Activated T-cell treated with anti-CD3 and anti-CD28 coated beads, Interleukin-2, amount 50 U/mL, for 72 hours (primary cell): ENCODE measurements around the gene NRDC. TPM values are rescaled to one million over a fixed set of nuclear protein-coding genes. Genes with fewer than 3 reads are reported as not detected.
"Not testable (repeated sequence)": the region's sequence is repeated elsewhere in the genome, so short reads cannot be mapped to it uniquely, and the experiment has no call there.

Experiments
- ATAC-seq, 2 donors: fragments of 150-1000 bp; cut with Tn5 transposase; replicated peaks in 1 of 2; 2 replicates each; pipeline ENCODE4 v1.10.0; 2021; ENCODE audit warnings: moderate library complexity in 2 of 2, mild to moderate bottlenecking in 1 of 2
- DNase-seq, 2 donors: peaks; one replicate each; pipeline ENCODE4 v3.0.0; 2021 to 2022; ENCODE audit warnings: mixed read lengths in 1 of 2
- H3K27ac Mint-ChIP-seq: one replicate; pipeline ENCODE4 v1.8.0; 2022; ENCODE audit warnings: mild to moderate bottlenecking, moderate library complexity, mixed read lengths
- H3K27me3 Mint-ChIP-seq: one replicate; pipeline ENCODE4 v1.8.0; 2022; ENCODE audit warnings: low read depth, mixed read lengths
- H3K36me3 Mint-ChIP-seq, 2 donors: one replicate each; pipeline ENCODE4 v1.8.0; 2022; ENCODE audit warnings: mixed read lengths in 2 of 2, mild to moderate bottlenecking in 1 of 2; ENCODE audit not compliant: insufficient read depth in 2 of 2
- H3K4me1 Mint-ChIP-seq: one replicate; pipeline ENCODE4 v1.8.0; 2022; ENCODE audit warnings: low read depth, mixed read lengths
- H3K4me3 Mint-ChIP-seq, 2 donors: one replicate each; pipeline ENCODE4 v1.8.0; 2022; ENCODE audit warnings: mild to moderate bottlenecking in 2 of 2, mixed read lengths in 2 of 2, moderate library complexity in 2 of 2
- H3K9me3 Mint-ChIP-seq, 2 donors: one replicate each; pipeline ENCODE4 v1.8.0; 2022; ENCODE audit warnings: mixed read lengths in 2 of 2
- total RNA-seq, 2 donors: library from RNA; stranded (reverse); gene quantifications; one replicate each; pipeline ENCODE4 v1.2.3, GENCODE V29; 2022

The NRDC gene
- total RNA-seq, 2 donors from 2014 or later = 209 to 226 TPM

DNA sequence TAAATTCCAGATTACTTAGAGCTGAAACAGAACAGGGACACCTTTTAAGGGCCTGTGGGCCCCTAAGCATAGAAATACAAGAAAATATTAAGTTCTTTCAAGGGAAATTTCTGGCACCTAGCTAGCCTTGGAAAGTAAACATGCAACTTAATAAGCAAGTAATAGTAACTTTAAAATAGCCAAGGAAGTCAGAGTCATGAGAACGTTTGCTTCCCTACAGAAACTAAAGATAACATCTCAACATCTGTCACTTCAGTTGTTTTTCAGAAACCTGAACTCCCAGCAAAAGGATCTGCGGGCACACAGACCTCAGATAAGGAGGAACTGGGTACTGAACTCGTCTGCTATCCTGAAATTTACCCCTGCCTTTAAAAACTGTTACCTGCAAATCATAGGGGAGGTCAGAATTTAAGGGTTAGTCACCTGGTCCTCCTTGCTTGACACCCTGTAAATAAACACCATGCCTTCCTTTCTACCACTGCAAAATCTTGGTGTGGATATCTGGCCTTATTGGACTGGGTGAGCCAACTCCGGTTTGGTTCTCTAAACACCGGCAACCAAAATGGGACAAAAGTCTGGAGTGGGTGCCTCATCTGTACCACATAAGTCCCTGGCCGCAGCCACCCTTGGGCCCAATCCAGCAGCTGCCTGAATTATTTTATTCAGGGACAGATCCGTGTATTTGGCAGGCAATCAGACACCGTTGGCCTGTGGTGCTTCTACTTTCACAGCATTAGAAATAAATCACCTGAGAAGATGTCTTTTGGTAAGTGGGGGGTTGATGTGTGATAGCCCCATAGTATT, 27.9 kb downstream of the NRDC start:
- H3K36me3 Mint-ChIP-seq = peaks cover 3 to 5% of the 10 kb centered on the region in 2 donors
- H3K27me3 Mint-ChIP-seq = no peaks in the 10 kb centered on the region
- peaks cover 1 to 2% of the 10 kb centered on the region in 2 donors for H3K9me3 Mint-ChIP-seq

DNA sequence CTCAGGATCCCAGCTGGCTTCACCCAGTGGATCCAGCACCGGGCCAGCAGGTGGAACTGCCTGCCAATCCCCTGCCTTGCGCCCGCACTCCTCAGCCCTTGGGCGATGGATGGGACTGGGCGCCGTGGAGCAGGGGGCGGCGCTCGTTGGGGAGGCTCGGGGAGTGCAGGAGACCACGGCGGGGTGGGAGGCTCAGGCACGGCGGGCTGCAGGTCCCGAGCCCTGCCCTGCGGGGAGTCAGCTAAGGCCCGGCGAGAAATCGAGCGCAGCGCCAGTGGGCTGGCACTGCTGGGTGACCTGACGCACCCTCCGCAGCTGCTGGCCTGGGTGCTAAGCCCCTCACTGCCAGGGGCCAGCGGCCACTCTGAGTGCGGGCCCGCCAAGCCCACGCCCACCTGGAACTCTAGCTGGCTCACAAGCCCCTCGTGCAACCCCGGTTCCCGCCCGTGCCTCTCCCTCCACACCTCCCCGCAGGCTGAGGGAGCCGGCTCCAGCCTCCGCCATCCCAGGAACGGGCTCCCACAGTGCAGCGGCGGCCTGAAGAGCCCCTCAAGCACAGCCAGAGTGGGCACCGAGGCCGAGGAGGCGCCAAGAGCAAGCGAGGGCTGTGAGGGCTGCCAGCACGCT, 31.1 kb downstream of the NRDC start:
- Mint-ChIP-seq H3K27me3 (no peaks in the 10 kb centered on the region), H3K4me3 (no peak overlapping the region), H3K27ac (no peak overlapping the region)

More for the DNA sequence above, 27.9 kb downstream of the NRDC start:
- Mint-ChIP-seq H3K4me3 (no peak overlapping the region), H3K4me1 (peaks cover 10% of the 10 kb centered on the region), H3K27ac (no peak overlapping the region)
- ATAC-seq = no peak
- DNase-seq = no peak

DNA sequence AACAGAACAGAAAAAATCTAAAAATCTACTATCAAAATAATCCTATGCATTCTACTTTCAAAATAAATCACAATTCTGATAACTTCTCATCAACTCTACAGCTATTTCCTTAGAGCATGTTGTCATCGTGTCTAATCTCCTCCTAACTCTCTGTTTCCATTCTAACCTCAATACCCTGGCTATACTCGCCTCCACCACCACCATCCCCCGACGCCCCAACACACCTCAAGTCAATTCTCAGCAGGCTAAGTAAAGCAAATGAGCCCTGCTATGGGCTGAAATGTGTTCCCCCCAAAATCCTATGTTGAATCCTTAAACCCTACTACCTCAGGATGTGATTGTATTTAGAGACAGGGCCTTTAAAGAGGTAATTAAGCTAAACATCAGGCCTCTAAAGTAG, 34.6 kb downstream of the NRDC start:
- no peaks in the 10 kb centered on the region for H3K27me3 Mint-ChIP-seq
- DNase-seq = peak; percentile 30 to 42
- peaks cover 6 to 18% of the 10 kb centered on the region in 2 donors for H3K36me3 Mint-ChIP-seq
- ATAC-seq = peak; percentile 78 to 85
- peak overlapping the region; percentile 35 for H3K27ac Mint-ChIP-seq
- H3K4me3 Mint-ChIP-seq = peak overlapping the region; percentile 19 to 21
- H3K4me1 Mint-ChIP-seq = peaks cover 28% of the 10 kb centered on the region
- H3K9me3 Mint-ChIP-seq = peaks cover 1 to 2% of the 10 kb centered on the region in 2 donors

More for the DNA sequence above, 31.1 kb downstream of the NRDC start:
- Mint-ChIP-seq H3K4me1 (peaks cover 32% of the 10 kb centered on the region), H3K36me3 (peaks cover 3 to 4% of the 10 kb centered on the region in 2 donors), H3K9me3 (peaks cover 1 to 2% of the 10 kb centered on the region in 2 donors)
- no peak for DNase-seq
- no peak for ATAC-seq

DNA sequence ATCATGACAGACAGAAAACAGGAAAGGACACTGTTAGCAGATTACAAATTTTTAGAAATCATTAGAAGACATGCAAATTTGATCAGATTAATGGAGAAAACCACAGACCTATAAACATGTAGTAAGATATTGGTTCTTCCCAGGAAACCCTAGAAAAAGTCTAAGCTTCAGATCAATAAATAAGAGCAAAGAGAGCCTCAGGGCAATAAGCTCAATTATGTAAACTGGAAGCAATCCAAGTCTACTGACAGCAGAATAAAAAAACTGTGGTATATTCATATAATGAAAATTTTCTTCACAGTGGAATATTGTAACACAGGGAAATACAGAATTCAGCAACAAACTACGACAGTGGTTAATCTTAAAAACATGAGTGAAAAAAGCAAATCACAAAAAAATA, 36.3 kb downstream of the NRDC start:
- peaks cover 1 to 2% of the 10 kb centered on the region in 2 donors for H3K9me3 Mint-ChIP-seq
- H3K27ac Mint-ChIP-seq = no peak overlapping the region
- H3K36me3 Mint-ChIP-seq = peaks cover 6 to 20% of the 10 kb centered on the region in 2 donors
- no peak overlapping the region for H3K4me3 Mint-ChIP-seq
- no peaks in the 10 kb centered on the region for H3K27me3 Mint-ChIP-seq
- peaks cover 28% of the 10 kb centered on the region for H3K4me1 Mint-ChIP-seq
- DNase-seq (no peak), ATAC-seq (no peak)

- DNase-seq (no peak), ATAC-seq (no peak)
- Mint-ChIP-seq H3K27me3 (no peaks in the 10 kb centered on the region), H3K4me1 (peaks cover 28% of the 10 kb centered on the region), H3K4me3 (no peak overlapping the region), H3K9me3 (no peaks in the 10 kb centered on the region), H3K27ac (no peak overlapping the region), H3K36me3 (peaks cover 3 to 16% of the 10 kb centered on the region in 2 donors)
These were observed 37.6 kb downstream of the NRDC start for GRCh38 chr1:51840743-51841461.

GRCh38 chr1:51840182-51840581, 38.3 kb downstream of the NRDC start:
- H3K4me3 Mint-ChIP-seq = no peak overlapping the region
- DNase-seq (no peak), ATAC-seq (no peak)
- peaks cover 27% of the 10 kb centered on the region for H3K4me1 Mint-ChIP-seq
- H3K36me3 Mint-ChIP-seq = peaks cover 3 to 16% of the 10 kb centered on the region in 2 donors
- no peaks in the 10 kb centered on the region for H3K9me3 Mint-ChIP-seq
- H3K27ac Mint-ChIP-seq = peak overlapping the region; percentile 3
- H3K27me3 Mint-ChIP-seq = no peaks in the 10 kb centered on the region

- Mint-ChIP-seq H3K27ac (peak overlapping the region; percentile 65), H3K9me3 (no peaks in the 10 kb centered on the region), H3K27me3 (no peaks in the 10 kb centered on the region), H3K36me3 (peaks cover 3 to 16% of the 10 kb centered on the region in 2 donors), H3K4me3 (no peak overlapping the region), H3K4me1 (peaks cover 16% of the 10 kb centered on the region)
- DNase-seq (no peak), ATAC-seq (no peak)
These were observed 39.4 kb downstream of the NRDC start for GRCh38 chr1:51839094-51839493.

- no peaks in the 10 kb centered on the region for H3K9me3 Mint-ChIP-seq
- H3K4me3 Mint-ChIP-seq = no peak overlapping the region
- peaks cover 6% of the 10 kb centered on the region for H3K4me1 Mint-ChIP-seq
- ATAC-seq = no peak
- H3K27me3 Mint-ChIP-seq = no peaks in the 10 kb centered on the region
- DNase-seq = no peak
- no peak overlapping the region for H3K27ac Mint-ChIP-seq
- peaks cover 3 to 16% of the 10 kb centered on the region in 2 donors for H3K36me3 Mint-ChIP-seq
These were observed 41.3 kb downstream of the NRDC start for GRCh38 chr1:51837243-51837642.

DNA sequence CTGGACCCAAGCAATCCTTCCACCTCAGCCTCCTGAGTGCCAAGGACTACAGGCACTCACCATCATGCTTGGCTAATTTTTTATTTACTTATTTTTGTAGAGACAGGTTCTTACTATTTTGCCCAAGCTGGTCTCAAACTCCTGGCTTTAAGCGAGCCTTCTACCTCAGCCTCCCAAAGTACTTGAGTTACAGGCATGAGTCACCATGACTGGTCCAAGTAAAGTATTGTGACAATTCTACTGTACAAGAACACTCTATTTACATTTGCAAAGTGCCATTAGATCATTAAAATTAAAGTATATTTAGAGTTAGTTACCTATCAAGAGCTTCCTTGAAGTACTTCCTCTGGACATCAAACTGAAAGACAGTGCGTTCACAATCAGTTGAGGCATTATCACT, 44.8 kb downstream of the NRDC start:
- Mint-ChIP-seq H3K27me3 (no peaks in the 10 kb centered on the region), H3K9me3 (no peaks in the 10 kb centered on the region), H3K27ac (no peak overlapping the region), H3K4me3 (no peak overlapping the region), H3K36me3 (peaks cover 2 to 12% of the 10 kb centered on the region in 2 donors), H3K4me1 (no peaks in the 10 kb centered on the region)
- ATAC-seq = no peak
- DNase-seq = no peak

GRCh38 chr1:51829058-51829457, 49.5 kb downstream of the NRDC start:
- Mint-ChIP-seq H3K4me1 (no peaks in the 10 kb centered on the region), H3K27me3 (no peaks in the 10 kb centered on the region), H3K36me3 (peaks cover 2 to 10% of the 10 kb centered on the region in 2 donors), H3K9me3 (no peaks in the 10 kb centered on the region), H3K27ac (no peak overlapping the region), H3K4me3 (no peak overlapping the region)
- no peak for ATAC-seq
- no peak for DNase-seq

DNA sequence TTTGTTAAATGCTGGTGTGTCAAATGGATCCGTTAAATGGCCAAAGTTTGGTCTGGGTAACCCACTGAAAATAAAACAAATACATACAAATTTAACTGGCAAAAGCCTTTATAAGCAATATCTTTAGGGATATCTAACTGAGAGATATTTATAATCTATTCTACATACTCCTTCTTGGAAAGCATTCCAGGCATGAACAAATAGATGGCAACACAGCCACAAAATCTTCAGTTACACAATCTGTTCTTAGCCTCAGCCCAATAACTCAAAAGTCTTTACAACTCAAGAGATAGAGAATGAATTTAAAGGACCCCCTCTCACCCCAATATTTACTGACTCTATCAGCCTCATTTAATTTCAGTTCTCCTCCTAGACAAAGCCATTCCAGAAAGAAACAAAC, 58.7 kb downstream of the NRDC start:
- Mint-ChIP-seq H3K4me3 (no peak overlapping the region), H3K27me3 (no peaks in the 10 kb centered on the region), H3K27ac (no peak overlapping the region), H3K36me3 (peaks cover 0 to 13% of the 10 kb centered on the region in 2 donors), H3K4me1 (no peaks in the 10 kb centered on the region), H3K9me3 (no peaks in the 10 kb centered on the region)
- ATAC-seq = no peak
- no peak for DNase-seq

GRCh38 chr1:51819021-51819420, 59.5 kb downstream of the NRDC start:
- H3K27me3 Mint-ChIP-seq, DNase-seq, H3K9me3 Mint-ChIP-seq, H3K4me3 Mint-ChIP-seq, ATAC-seq, H3K4me1 Mint-ChIP-seq, H3K27ac Mint-ChIP-seq: not testable (repeated sequence)
- H3K36me3 Mint-ChIP-seq = peaks cover 0 to 17% of the 10 kb centered on the region in 2 donors

DNA sequence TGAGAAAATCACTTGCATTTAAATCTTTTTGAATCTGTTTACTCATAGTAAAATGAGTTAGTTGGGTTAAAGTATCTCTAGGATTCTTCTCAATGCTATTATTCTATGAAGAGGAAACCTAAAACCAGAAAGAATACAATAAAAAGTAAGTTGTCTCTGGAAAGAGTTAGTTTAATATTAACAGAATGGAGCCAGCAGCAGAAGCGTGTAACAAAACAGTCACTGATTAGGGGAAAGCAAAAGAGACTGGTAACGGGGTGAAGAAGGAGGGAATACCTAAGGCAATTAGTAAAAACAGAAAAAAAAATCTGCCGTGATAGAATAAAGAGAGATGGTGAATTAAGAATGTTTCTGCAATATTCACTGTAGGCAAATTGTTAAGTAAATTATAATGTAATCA, 60.0 kb downstream of the NRDC start:
- H3K36me3 Mint-ChIP-seq = peaks cover 0 to 21% of the 10 kb centered on the region in 2 donors
- H3K27ac Mint-ChIP-seq = peak overlapping the region; percentile 2
- no peak for ATAC-seq

More for the DNA sequence above, 60.0 kb downstream of the NRDC start:
- DNase-seq = no peak
- Mint-ChIP-seq H3K9me3 (no peaks in the 10 kb centered on the region), H3K4me3 (no peak overlapping the region), H3K27me3 (no peaks in the 10 kb centered on the region), H3K4me1 (no peaks in the 10 kb centered on the region)
